ENCODE measurements around the gene LRP3. TPM values are rescaled to one million over a fixed set of nuclear protein-coding genes. Genes with fewer than 3 reads are reported as not detected.

LRP3 gene
- total RNA-seq, 1 experiment from 2014 or later: 20.4 TPM

- ChIA-PET CTCF (no interaction called here), POLR2A (ENCODE audit: unreplicated experiment) (no interaction called here)
- ATAC-seq (no peak), DNase-seq (no peak)
- intact Hi-C loops (cut with micrococcal nuclease): no loop called here
- no peak overlapping the region for H3K4me2 ChIP-seq (ENCODE audit: low read length)
- H4K20me1 ChIP-seq (ENCODE audit: low read length): no peaks in the 10 kb centered on the region
- H3K79me2 ChIP-seq (ENCODE audit: low read length): no peaks in the 10 kb centered on the region
- H3K9me2 ChIP-seq (replicated peaks; ENCODE audit: low read length): no peaks in the 10 kb centered on the region
- no peaks in the 10 kb centered on the region for H3K4me1 ChIP-seq (ENCODE audit: insufficient read depth, low read length)
- H3K36me3 ChIP-seq (ENCODE audit: low read depth, low read length): no peaks in the 10 kb centered on the region
- no peak overlapping the region for H3K4me3 ChIP-seq (ENCODE audit: low read length)
- no peaks in the 10 kb centered on the region for H3K27me3 ChIP-seq (ENCODE audit: low read length)
- no peak overlapping the region for H3K9ac ChIP-seq (ENCODE audit: low read length)
- BruUV-seq (replicated peaks): no TSS peak
- no peak overlapping the region for H2AFZ ChIP-seq (ENCODE audit: low read length)
- H3F3A ChIP-seq (ENCODE audit: low read length, unreplicated experiment): no peaks in the 10 kb centered on the region
- no peak for TF ChIP-seq CTCF (conservative IDR thresholded peaks at IDR 0.05; ENCODE audit: low read depth, low read length)
- no peak for TF ChIP-seq EZH2 (IDR thresholded peaks at IDR 0.05; ENCODE audit: low read length, unreplicated experiment)
- TF ChIP-seq EZH2phosphoT487 (IDR thresholded peaks at IDR 0.05; ENCODE audit: borderline replicate concordance, low read length): no peak
- H3K9me3 ChIP-seq (ENCODE audit: low read length): no peaks in the 10 kb centered on the region
- no peak overlapping the region for H3K27ac ChIP-seq (ENCODE audit: low read length)
Observed at GRCh38 chr19:33206261-33207039, 12.3 kb downstream of the LRP3 start.

- H3F3A ChIP-seq (ENCODE audit: low read length, unreplicated experiment): no peaks in the 10 kb centered on the region
Observed at GRCh38 chr19:33207040-33207620, 13.0 kb downstream of the LRP3 start.

More at GRCh38 chr19:33207040-33207620, 13.0 kb downstream of the LRP3 start:
- DNase-seq (no peak), ATAC-seq (no peak)
- no TSS peak for BruUV-seq (replicated peaks)
- no peak overlapping the region for H3K4me2 ChIP-seq (ENCODE audit: low read length)
- H3K4me1 ChIP-seq (ENCODE audit: insufficient read depth, low read length): no peaks in the 10 kb centered on the region
- TF ChIP-seq EZH2 (IDR thresholded peaks at IDR 0.05; ENCODE audit: low read length, unreplicated experiment) (no peak), CTCF (conservative IDR thresholded peaks at IDR 0.05; ENCODE audit: low read depth, low read length) (no peak), EZH2phosphoT487 (IDR thresholded peaks at IDR 0.05; ENCODE audit: borderline replicate concordance, low read length) (no peak)
- CTCF ChIA-PET: no interaction called here
- no peaks in the 10 kb centered on the region for H3K27me3 ChIP-seq (ENCODE audit: low read length)
- H3K9me3 ChIP-seq (ENCODE audit: low read length): no peaks in the 10 kb centered on the region
- no peaks in the 10 kb centered on the region for H3K79me2 ChIP-seq (ENCODE audit: low read length)
- H4K20me1 ChIP-seq (ENCODE audit: low read length): no peaks in the 10 kb centered on the region
- intact Hi-C loops (cut with micrococcal nuclease): no loop called here
- H3K4me3 ChIP-seq (ENCODE audit: low read length): no peak overlapping the region
- no peaks in the 10 kb centered on the region for H3K9me2 ChIP-seq (replicated peaks; ENCODE audit: low read length)
- H3K36me3 ChIP-seq (ENCODE audit: low read depth, low read length): no peaks in the 10 kb centered on the region
- POLR2A ChIA-PET (ENCODE audit: unreplicated experiment): no interaction called here
- no peak overlapping the region for H3K27ac ChIP-seq (ENCODE audit: low read length)
- no peak overlapping the region for H2AFZ ChIP-seq (ENCODE audit: low read length)
- H3K9ac ChIP-seq (ENCODE audit: low read length): no peak overlapping the region
